Astrocyte (in vitro differentiated cells and primary cell): ENCODE data around the gene EFCAB6.

Experiments
- EZH2 ChIP-seq: IDR thresholded peaks from 2 replicates; pipeline ENCODE4 v1.6.1; 2012; ENCODE audit warnings: mild to moderate bottlenecking, low read length, inconsistent platforms; ENCODE audit not compliant: insufficient read depth
- TF ChIP-seq, protein P1 (sequence below): IDR thresholded peaks from 2 replicates; pipeline ENCODE4 v1.5.1; 2011; ENCODE audit warnings: low read depth, mild to moderate bottlenecking, inconsistent platforms, low read length, moderate library complexity; ENCODE audit not compliant: insufficient read depth

- TF ChIP-seq, protein P1, sequence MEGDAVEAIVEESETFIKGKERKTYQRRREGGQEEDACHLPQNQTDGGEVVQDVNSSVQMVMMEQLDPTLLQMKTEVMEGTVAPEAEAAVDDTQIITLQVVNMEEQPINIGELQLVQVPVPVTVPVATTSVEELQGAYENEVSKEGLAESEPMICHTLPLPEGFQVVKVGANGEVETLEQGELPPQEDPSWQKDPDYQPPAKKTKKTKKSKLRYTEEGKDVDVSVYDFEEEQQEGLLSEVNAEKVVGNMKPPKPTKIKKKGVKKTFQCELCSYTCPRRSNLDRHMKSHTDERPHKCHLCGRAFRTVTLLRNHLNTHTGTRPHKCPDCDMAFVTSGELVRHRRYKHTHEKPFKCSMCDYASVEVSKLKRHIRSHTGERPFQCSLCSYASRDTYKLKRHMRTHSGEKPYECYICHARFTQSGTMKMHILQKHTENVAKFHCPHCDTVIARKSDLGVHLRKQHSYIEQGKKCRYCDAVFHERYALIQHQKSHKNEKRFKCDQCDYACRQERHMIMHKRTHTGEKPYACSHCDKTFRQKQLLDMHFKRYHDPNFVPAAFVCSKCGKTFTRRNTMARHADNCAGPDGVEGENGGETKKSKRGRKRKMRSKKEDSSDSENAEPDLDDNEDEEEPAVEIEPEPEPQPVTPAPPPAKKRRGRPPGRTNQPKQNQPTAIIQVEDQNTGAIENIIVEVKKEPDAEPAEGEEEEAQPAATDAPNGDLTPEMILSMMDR = no peak
- no peak for TF ChIP-seq EZH2
Observed at GRCh38 chr22:43516386-43516785, 295.7 kb downstream of the EFCAB6 start.
